Keratinocyte (primary cell): ENCODE data around the gene UCHL5.

Source experiments
- CTCF ChIP-seq, 3 experiments: IDR thresholded peaks in 1 of 3; conservative IDR thresholded peaks in 1 of 3; optimal IDR thresholded peaks in 1 of 3; 2 replicates in 2 of 3; 3 replicates in 1 of 3; pipeline versions ENCODE3 to v1.5.1; 2011; ENCODE audit warnings: low read length in 3 of 3, mild to moderate bottlenecking in 3 of 3, moderate library complexity in 2 of 3, control low read depth in 1 of 3, inconsistent platforms in 1 of 3; ENCODE audit not compliant: insufficient read depth in 2 of 3; ENCODE audit errors: extremely low read depth in 1 of 3
- EZH2 ChIP-seq: IDR thresholded peaks from one replicate; pipeline ENCODE4 v1.6.1; 2012; ENCODE audit warnings: inconsistent platforms, mild to moderate bottlenecking, low read length, moderate library complexity

- no peak for TF ChIP-seq CTCF (optimal IDR thresholded peaks at IDR 0.05 in 1 of 3, IDR thresholded peaks at IDR 0.05 in 1 of 3, conservative IDR thresholded peaks at IDR 0.05 in 1 of 3; ENCODE audit: extremely low read depth in 1 of 3, insufficient read depth in 2 of 3, low read length in 3 of 3)
- TF ChIP-seq EZH2: no peak
These were observed 27.2 kb upstream of the UCHL5 start for GRCh38 chr1:193086342-193086741.
